ENCODE data around the gene RBP3. TPM values are rescaled to one million over a fixed set of nuclear protein-coding genes. Genes with fewer than 3 reads are reported as not detected.

RBP3 gene
- total and polyA plus RNA-seq, 9 donors: not detected

- intact Hi-C loops (cut with DNase I): loop anchor here in 2 of 4 donors (5.0 to 10.0 kb wide), 2 partner anchors 290 to 292 kb away; no protein-coding TSS in a partner anchor
Measured at GRCh38 chr10:47314416-47314970, 33.7 kb upstream of the RBP3 start.

GRCh38 chr10:47315421-47315820, 32.7 kb upstream of the RBP3 start:
- intact Hi-C loops (cut with DNase I): loop anchor here in 1 of 4 donors (10.0 kb wide), 1 partner anchor 291 kb away; no protein-coding TSS in a partner anchor
- WGBS, 3 donors: 69 to 80% (median 69%) methylated on average over 2 of the region's 2 CpGs
- no peaks in the 10 kb centered on the region for H3K27me3 ChIP-seq

More at GRCh38 chr10:47314416-47314970, 33.7 kb upstream of the RBP3 start:
- Histone ChIP-seq H3K27ac (no peak overlapping the region), H3K36me3 (no peaks in the 10 kb centered on the region), H3K4me3 (no peak overlapping the region), H3K27me3 (no peaks in the 10 kb centered on the region), H3K9me3 (no peaks in the 10 kb centered on the region), H3K4me1 (ENCODE audit: insufficient read depth) (no peaks in the 10 kb centered on the region)
- 91 to 95% (median 92%) methylated on average over 9 of the region's 9 CpGs for WGBS, 3 donors
- DNase-seq: peak in 1 of 5 donors; percentile 26
- TF ChIP-seq POLR2A (IDR thresholded peaks at IDR 0.05) (no peak), CTCF (IDR thresholded peaks at IDR 0.05) (no peak), EP300 (IDR thresholded peaks at IDR 0.05) (no peak)

GRCh38 chr10:47316131-47316530, 32.0 kb upstream of the RBP3 start:
- Histone ChIP-seq H3K4me3 (no peak overlapping the region), H3K36me3 (no peaks in the 10 kb centered on the region), H3K9me3 (no peaks in the 10 kb centered on the region), H3K27me3 (no peaks in the 10 kb centered on the region), H3K4me1 (ENCODE audit: insufficient read depth) (no peaks in the 10 kb centered on the region), H3K27ac (no peak overlapping the region)
- 68 to 73% (median 72%) methylated on average over 5 of the region's 5 CpGs for WGBS, 3 donors
- intact Hi-C loops (cut with DNase I): loop anchor here in 1 of 4 donors (10.0 kb wide), 1 partner anchor 291 kb away; no protein-coding TSS in a partner anchor
- peak in 1 of 5 donors; percentile 9 for DNase-seq
- TF ChIP-seq EP300 (IDR thresholded peaks at IDR 0.05) (no peak), POLR2A (IDR thresholded peaks at IDR 0.05) (no peak), CTCF (IDR thresholded peaks at IDR 0.05) (no peak)

More at GRCh38 chr10:47315421-47315820, 32.7 kb upstream of the RBP3 start:
- no peak overlapping the region for H3K4me3 ChIP-seq
- no peak for TF ChIP-seq EP300 (IDR thresholded peaks at IDR 0.05)
- TF ChIP-seq CTCF (IDR thresholded peaks at IDR 0.05): no peak
- no peak for TF ChIP-seq POLR2A (IDR thresholded peaks at IDR 0.05)
- H3K27ac ChIP-seq: no peak overlapping the region
- no peaks in the 10 kb centered on the region for H3K4me1 ChIP-seq (ENCODE audit: insufficient read depth)
- H3K9me3 ChIP-seq: no peaks in the 10 kb centered on the region
- H3K36me3 ChIP-seq: no peaks in the 10 kb centered on the region
- no peak for DNase-seq

GRCh38 chr10:47317251-47317650, 30.9 kb upstream of the RBP3 start:
- no peak overlapping the region for H3K4me3 ChIP-seq
- peak in 1 of 5 donors; percentile 6 for DNase-seq
- no peak for TF ChIP-seq CTCF (IDR thresholded peaks at IDR 0.05)
- TF ChIP-seq POLR2A (IDR thresholded peaks at IDR 0.05): no peak
- no peak for TF ChIP-seq EP300 (IDR thresholded peaks at IDR 0.05)
- no peaks in the 10 kb centered on the region for H3K27me3 ChIP-seq
- no peak overlapping the region for H3K27ac ChIP-seq
- no peaks in the 10 kb centered on the region for H3K36me3 ChIP-seq
- no peaks in the 10 kb centered on the region for H3K9me3 ChIP-seq
- H3K4me1 ChIP-seq (ENCODE audit: insufficient read depth): no peaks in the 10 kb centered on the region
- WGBS, 3 donors: 85 to 94% (median 88%) methylated on average over 4 of the region's 4 CpGs
- intact Hi-C loops (cut with DNase I): loop anchor here in 1 of 4 donors (10.0 kb wide), 1 partner anchor 292 kb away; no protein-coding TSS in a partner anchor

Data from ovary (tissue), 9 donors.